ENCODE results near the gene GTPBP1. TPM values are rescaled to one million over a fixed set of nuclear protein-coding genes. Genes with fewer than 3 reads are reported as not detected.

The GTPBP1 gene
- total RNA-seq: 10 to 100 TPM; 46.0 to 72.0 (median 56.6) TPM

DNA sequence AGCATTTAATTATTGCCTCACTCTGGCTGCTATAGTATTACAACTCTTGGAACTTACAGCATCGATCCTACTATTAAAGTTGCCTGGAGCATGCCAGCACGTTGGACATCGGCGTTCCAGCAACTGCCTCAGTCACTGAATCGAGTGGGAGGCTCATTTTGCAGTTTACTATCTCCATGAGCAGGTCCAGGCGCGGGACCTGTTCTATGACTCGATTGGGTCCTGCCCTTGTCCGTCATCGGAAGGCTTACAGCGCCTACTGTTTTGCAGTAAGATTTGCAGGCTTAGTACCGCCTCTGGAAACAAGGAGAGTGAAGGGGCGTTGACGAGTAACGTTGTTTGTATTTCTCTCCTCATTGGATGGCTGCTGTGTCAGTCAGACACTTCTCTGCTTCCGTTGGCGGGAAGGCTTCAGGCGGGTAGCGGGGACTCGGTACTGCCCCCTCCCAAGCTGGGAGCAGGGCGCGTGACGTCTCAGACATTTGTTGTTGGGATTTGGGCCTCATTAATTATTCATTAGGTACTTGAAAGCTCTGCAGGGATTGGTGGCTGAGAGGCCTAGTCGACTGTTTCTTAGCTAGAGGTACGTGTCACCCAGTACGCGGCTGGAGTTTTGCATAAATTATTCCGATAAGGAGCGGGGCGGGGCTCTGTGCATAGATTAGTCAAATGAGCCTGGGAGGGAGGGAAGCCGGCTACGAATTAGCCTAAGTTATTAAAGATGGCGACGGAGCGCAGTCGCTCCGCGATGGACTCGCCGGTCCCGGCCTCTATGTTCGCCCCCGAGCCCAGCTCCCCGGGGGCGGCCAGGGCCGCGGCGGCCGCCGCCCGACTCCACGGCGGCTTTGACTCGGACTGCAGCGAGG lies at the start of gene GTPBP1:
GTPBP1 (plus strand) TSS at position 710 of the 866 bp plus-strand sequence; CDS start at position 722, 12 bp downstream.
- H3K27ac ChIP-seq: peak within 1 kb of the TSS; percentile 93 to 99 (median 96)
- H3K27me3 ChIP-seq: no peaks in the 10 kb centered on the region
- H3K4me3 ChIP-seq: peak within 1 kb of the TSS; percentile 66 to 100 (median 95)
- TF ChIP-seq, protein P1, sequence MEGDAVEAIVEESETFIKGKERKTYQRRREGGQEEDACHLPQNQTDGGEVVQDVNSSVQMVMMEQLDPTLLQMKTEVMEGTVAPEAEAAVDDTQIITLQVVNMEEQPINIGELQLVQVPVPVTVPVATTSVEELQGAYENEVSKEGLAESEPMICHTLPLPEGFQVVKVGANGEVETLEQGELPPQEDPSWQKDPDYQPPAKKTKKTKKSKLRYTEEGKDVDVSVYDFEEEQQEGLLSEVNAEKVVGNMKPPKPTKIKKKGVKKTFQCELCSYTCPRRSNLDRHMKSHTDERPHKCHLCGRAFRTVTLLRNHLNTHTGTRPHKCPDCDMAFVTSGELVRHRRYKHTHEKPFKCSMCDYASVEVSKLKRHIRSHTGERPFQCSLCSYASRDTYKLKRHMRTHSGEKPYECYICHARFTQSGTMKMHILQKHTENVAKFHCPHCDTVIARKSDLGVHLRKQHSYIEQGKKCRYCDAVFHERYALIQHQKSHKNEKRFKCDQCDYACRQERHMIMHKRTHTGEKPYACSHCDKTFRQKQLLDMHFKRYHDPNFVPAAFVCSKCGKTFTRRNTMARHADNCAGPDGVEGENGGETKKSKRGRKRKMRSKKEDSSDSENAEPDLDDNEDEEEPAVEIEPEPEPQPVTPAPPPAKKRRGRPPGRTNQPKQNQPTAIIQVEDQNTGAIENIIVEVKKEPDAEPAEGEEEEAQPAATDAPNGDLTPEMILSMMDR (IDR thresholded peaks at IDR 0.05): peak in 4 of 5 experiments; percentile 5 to 44 (median 19)
- TF ChIP-seq EP300 (IDR thresholded peaks at IDR 0.05) (peak; percentile 90 to 92), POLR2A (IDR thresholded peaks at IDR 0.05) (peak; percentile 83 to 97)
- H3K36me3 ChIP-seq: peaks cover 0 to 11% (median 0%) of the 10 kb centered on the region in 3 donors
- WGBS, 2 donors: 0 to 1% methylated on average over 50 to 54 of the region's 55 CpGs
- DNase-seq (ENCODE audit: low spot score in 2 of 2): peak; percentile 98 to 99
- H3K9me3 ChIP-seq: no peaks in the 10 kb centered on the region
- peaks cover 0 to 44% (median 26%) of the 10 kb centered on the region in 4 donors for H3K4me1 ChIP-seq

DNA sequence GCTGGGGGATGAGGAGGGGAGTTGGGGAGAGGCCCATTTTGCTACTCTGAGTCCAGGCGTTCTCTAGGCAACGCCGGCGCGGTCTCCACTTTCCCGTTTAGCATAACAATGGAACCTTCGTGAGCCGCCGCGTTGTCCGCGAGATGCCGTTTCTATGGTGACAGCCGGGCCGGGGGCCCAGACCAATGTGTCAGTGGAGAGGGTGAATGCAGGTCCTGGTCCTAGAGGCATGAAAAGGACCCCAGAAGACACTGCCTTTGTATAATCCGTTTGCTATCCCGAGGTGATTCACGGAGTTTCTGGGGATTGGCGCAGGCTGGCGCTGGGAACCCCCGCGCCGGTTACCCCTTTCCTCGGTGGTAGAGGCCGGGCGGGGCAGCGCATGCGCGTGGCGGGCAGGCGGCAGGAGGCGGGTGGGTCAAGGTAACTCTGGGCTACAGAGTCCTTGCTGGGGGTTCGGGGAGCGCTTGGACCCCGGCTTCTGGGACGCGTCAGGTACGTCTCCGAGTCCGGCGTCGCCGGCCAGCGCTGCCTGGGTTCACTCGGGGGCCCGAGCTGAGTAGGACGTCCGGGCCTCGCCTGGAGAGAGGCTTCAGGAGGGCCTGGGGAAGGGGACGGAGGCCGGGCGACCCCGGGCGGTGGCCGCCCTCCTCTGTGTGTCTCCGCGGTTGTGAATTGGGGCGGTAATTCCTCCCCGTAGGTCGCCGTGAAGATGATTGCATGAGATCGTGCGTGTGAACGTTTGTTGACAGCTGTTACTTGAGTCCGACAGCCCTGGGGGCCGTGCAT lies 49.3 kb upstream of the GTPBP1 start, which contains the start of the genes CBY1 and FAM227A:
CBY1 (plus strand) TSS at position 383 of the 789 bp plus-strand sequence. CDS start 11,417 bp downstream, outside the sequence.
FAM227A (minus strand) TSS at position 137 of the 789 bp plus-strand sequence. CDS start 6,224 bp downstream, outside the sequence.
- peak; percentile 73 to 77 for DNase-seq (ENCODE audit: low spot score in 2 of 2)
- H3K4me3 ChIP-seq: peak within 1 kb of the TSS; percentile 59 to 98 (median 84)
- no peaks in the 10 kb centered on the region for H3K9me3 ChIP-seq
- WGBS, 2 donors: 0 to 1% methylated on average over 33 to 52 of the region's 66 CpGs
- peaks cover 0 to 12% (median 2%) of the 10 kb centered on the region in 3 donors for H3K36me3 ChIP-seq
- H3K27me3 ChIP-seq: no peaks in the 10 kb centered on the region
- H3K27ac ChIP-seq: peak within 1 kb of the TSS; percentile 77 to 98 (median 87)
- peaks cover 0 to 28% (median 2%) of the 10 kb centered on the region in 4 donors for H3K4me1 ChIP-seq
- TF ChIP-seq, protein P1 (IDR thresholded peaks at IDR 0.05): peak in 2 of 5 experiments; percentile 27 to 55
- TF ChIP-seq EP300 (IDR thresholded peaks at IDR 0.05) (peak; percentile 80 to 86), POLR2A (IDR thresholded peaks at IDR 0.05) (peak; percentile 6 to 70)

DNA sequence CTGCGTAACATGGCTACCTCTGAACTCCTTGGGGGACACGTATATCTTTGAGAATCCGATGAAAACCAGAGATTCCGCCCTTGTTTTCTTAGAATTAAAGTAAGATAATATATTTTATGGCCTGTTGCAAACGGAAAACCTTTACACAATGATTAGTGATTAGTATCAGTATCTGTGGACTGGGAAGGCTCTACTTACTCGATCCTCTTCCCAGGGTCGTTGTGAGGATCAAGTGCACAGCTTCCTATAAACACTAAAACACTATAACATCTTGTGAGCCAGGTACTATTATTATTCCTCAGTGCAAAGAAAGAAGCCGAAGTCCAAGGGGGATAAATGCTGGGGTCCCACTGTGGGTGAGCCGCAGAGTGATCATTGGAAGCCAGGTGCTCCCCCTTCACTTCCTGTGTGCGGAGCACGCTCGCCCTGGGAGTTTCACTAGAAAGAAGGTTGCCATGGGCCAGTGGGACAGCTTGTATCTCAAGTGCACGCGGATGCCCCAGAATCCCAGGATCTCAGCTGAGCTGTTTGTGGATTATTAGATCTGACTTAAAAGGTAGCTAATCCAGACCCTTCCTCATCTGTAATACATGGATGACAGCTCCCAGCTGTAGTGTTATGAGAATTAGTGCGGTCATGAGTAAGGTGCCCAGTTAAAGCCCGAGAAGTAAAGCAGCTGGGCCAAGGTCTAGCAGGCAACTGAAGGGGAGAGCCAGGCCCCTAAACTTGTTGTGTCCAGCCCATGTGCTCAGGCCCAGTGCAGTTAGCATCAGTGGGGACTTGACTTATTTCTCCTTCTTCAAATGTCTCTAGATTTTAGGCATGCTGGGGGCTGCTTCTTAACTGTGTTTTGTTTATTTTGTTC lies 48.5 kb upstream of the GTPBP1 start:
- H3K4me3 ChIP-seq: peak overlapping the region; percentile 59 to 98 (median 84)
- H3K27ac ChIP-seq: peak overlapping the region; percentile 77 to 98 (median 87)
- 8 to 14% methylated on average over 15 to 16 of the region's 16 CpGs for WGBS, 2 donors
- peaks cover 0 to 18% (median 2%) of the 10 kb centered on the region in 3 donors for H3K36me3 ChIP-seq
- H3K4me1 ChIP-seq: peaks cover 0 to 28% (median 2%) of the 10 kb centered on the region in 4 donors
- DNase-seq (ENCODE audit: low spot score in 2 of 2): no peak
- TF ChIP-seq, protein P1 (IDR thresholded peaks at IDR 0.05): no peak
- TF ChIP-seq POLR2A (IDR thresholded peaks at IDR 0.05): no peak
- no peak for TF ChIP-seq EP300 (IDR thresholded peaks at IDR 0.05)
- no peaks in the 10 kb centered on the region for H3K27me3 ChIP-seq
- H3K9me3 ChIP-seq: no peaks in the 10 kb centered on the region

DNA sequence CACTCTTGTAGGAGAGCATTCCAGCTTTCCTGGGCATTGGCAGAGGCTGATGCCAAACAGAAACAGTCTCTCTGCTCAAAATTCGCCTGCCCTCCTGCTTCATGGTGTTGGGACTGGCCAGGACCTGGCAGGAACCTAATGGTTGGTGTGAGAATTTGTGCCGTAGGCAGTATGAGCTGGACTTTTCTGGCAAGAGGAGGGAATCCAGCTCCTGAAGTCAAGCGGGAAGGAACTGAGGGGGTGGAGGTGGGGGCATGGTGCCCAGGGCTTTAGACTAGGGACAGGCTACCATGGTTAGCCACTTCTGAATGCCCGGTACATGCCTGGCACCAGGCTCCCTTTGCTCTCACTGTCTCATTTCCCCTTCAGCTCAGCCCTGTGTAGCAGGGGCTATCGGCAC lies 30.9 kb upstream of the GTPBP1 start:
- Histone ChIP-seq H3K27ac (peak overlapping the region in 1 of 4 donors; percentile 20), H3K27me3 (no peaks in the 10 kb centered on the region), H3K9me3 (no peaks in the 10 kb centered on the region), H3K36me3 (peaks cover 0 to 41% (median 15%) of the 10 kb centered on the region in 3 donors), H3K4me1 (no peaks in the 10 kb centered on the region), H3K4me3 (no peak overlapping the region)
- 66 to 75% methylated on average over 5 of the region's 5 CpGs for WGBS, 2 donors
- no peak for DNase-seq (ENCODE audit: low spot score in 2 of 2)
- no peak for TF ChIP-seq POLR2A (IDR thresholded peaks at IDR 0.05)
- TF ChIP-seq, protein P1 (IDR thresholded peaks at IDR 0.05): no peak
- no peak for TF ChIP-seq EP300 (IDR thresholded peaks at IDR 0.05)
